OCI-LY3 (cell line): Measurements from ENCODE around the gene IMMT.

Source experiments
- H2AFZ ChIP-seq: fragments of 200-600, 300-600 bp; shearing (Covaris generic); 2 replicates; pipeline ENCODE4 v1.6.0; 2014; ENCODE audit warnings: antibody characterized with exemption, low read depth, low read length
- H3K27ac ChIP-seq: fragments of 200-600, 300-600 bp; sonication (generic); 2 replicates; pipeline ENCODE4 v1.5.1; 2014; ENCODE audit warnings: mild to moderate bottlenecking, low read length, moderate library complexity, mixed read lengths
- H3K27me3 ChIP-seq: fragments of 200-600, 300-600 bp; sonication (generic); 2 replicates; pipeline ENCODE4 v1.6.1; 2014; ENCODE audit warnings: low read depth, low read length, mixed read lengths
- H3K36me3 ChIP-seq: fragments of 200-600, 300-600 bp; sonication (generic); replicated peaks from 2 replicates; pipeline ENCODE3; 2014; ENCODE audit warnings: low read depth, low read length, mixed read lengths
- H3K4me1 ChIP-seq: fragments of 300-600, 200-600 bp; sonication (generic); 2 replicates; pipeline ENCODE4 v1.6.1; 2014; ENCODE audit warnings: low read length, mixed read lengths
- H3K4me2 ChIP-seq: fragments of 200-600, 300-600 bp; sonication (generic); 2 replicates; pipeline ENCODE4 v1.6.1; 2014; ENCODE audit warnings: low read length, mixed read lengths
- H3K4me3 ChIP-seq: fragments of 300-600, 200-600 bp; sonication (generic); 2 replicates; pipeline ENCODE4 v1.5.1; 2014; ENCODE audit warnings: antibody characterized with exemption, mild to moderate bottlenecking, low read length, moderate library complexity
- H3K79me2 ChIP-seq: fragments of 300-600, 200-600 bp; shearing (Covaris generic); 2 replicates; pipeline ENCODE4 v1.6.1; 2014; ENCODE audit warnings: mild to moderate bottlenecking, low read length, mixed read lengths
- H3K9ac ChIP-seq: fragments of 300-600, 200-600 bp; shearing (Covaris generic); 2 replicates; pipeline ENCODE4 v1.6.0; 2014; ENCODE audit warnings: mild to moderate bottlenecking, low read length, moderate library complexity
- H3K9me3 ChIP-seq: fragments of 200-600, 300-600 bp; shearing (Covaris generic); 2 replicates; pipeline ENCODE4 v1.6.1; 2014; ENCODE audit warnings: low read length, mixed read lengths; ENCODE audit not compliant: insufficient read depth
- H4K20me1 ChIP-seq: fragments of 200-600, 300-600 bp; sonication (generic); 2 replicates; pipeline ENCODE4 v1.6.1; 2016; ENCODE audit warnings: low read length, mixed read lengths; ENCODE audit not compliant: insufficient read depth
- EZH2phosphoT487 ChIP-seq: fragments of 200-600 bp; shearing (Covaris generic); IDR thresholded peaks from 2 replicates; pipeline ENCODE4 v1.6.1; 2018; ENCODE audit warnings: antibody characterized with exemption, mixed run types, low read depth
- TF ChIP-seq, protein P1 (sequence below): fragments of 200-600, 300-600 bp; sonication (generic); IDR thresholded peaks from 2 replicates; pipeline ENCODE4 v1.5.1; 2014; ENCODE audit warnings: antibody characterized with exemption, low read length, low read depth

IMMT gene

DNA sequence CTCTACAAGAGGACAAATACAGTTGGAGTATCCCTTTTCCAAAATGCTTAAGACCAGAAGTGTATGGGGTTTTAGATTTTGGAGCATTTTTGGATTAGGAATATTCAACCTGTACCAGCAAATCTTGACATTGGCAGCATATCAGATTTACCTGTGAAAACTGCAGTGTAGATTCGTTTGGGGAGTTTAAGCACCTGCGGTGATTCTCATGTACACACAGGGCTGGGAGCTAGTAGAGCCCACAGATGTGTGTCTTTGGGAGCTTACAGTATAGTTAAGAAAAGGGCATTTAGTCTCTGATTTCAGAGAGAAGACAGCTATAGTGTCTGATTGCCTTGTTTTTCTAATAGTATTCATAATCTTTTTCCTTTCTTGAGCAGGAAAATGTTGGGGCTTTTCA, 59.1 kb downstream of the IMMT start:
- peaks cover 91% of the 10 kb centered on the region for H3K36me3 ChIP-seq
- no peak overlapping the region for H3K4me2 ChIP-seq
- no peak overlapping the region for H3K9ac ChIP-seq
- H3K4me1 ChIP-seq, result no peaks in the 10 kb centered on the region
- H2AFZ ChIP-seq, result no peak overlapping the region
- no peaks in the 10 kb centered on the region for H3K9me3 ChIP-seq
- no peaks in the 10 kb centered on the region for H3K27me3 ChIP-seq
- no peak for TF ChIP-seq EZH2phosphoT487
- TF ChIP-seq, protein P1, sequence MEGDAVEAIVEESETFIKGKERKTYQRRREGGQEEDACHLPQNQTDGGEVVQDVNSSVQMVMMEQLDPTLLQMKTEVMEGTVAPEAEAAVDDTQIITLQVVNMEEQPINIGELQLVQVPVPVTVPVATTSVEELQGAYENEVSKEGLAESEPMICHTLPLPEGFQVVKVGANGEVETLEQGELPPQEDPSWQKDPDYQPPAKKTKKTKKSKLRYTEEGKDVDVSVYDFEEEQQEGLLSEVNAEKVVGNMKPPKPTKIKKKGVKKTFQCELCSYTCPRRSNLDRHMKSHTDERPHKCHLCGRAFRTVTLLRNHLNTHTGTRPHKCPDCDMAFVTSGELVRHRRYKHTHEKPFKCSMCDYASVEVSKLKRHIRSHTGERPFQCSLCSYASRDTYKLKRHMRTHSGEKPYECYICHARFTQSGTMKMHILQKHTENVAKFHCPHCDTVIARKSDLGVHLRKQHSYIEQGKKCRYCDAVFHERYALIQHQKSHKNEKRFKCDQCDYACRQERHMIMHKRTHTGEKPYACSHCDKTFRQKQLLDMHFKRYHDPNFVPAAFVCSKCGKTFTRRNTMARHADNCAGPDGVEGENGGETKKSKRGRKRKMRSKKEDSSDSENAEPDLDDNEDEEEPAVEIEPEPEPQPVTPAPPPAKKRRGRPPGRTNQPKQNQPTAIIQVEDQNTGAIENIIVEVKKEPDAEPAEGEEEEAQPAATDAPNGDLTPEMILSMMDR, result no peak
- no peak overlapping the region for H3K27ac ChIP-seq
- no peak overlapping the region for H3K4me3 ChIP-seq
- no peaks in the 10 kb centered on the region for H3K79me2 ChIP-seq
- no peaks in the 10 kb centered on the region for H4K20me1 ChIP-seq

DNA sequence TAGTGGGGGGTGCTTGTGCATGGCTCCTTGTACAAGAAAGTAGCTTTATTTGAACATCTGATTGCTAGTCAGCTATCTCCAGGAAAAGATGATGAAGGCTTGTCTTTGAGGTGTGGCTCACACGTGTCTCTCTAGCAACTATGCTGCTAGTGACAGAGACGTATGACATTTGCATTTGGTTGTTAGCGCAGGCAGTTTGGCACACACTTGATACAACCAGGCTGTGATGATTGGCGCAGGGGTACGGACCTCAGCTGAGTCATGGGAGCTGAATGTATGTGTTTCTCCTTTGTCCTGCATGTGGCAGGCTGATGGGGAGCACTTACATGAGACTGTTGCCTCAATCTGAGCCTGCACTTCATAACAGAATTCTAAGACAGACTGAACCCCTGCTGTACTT, 59.6 kb downstream of the IMMT start:
- Histone ChIP-seq H3K4me2 (no peak overlapping the region), H3K36me3 (peaks cover 96% of the 10 kb centered on the region), H3K27me3 (no peaks in the 10 kb centered on the region), H2AFZ (no peak overlapping the region), H4K20me1 (no peaks in the 10 kb centered on the region), H3K9me3 (no peaks in the 10 kb centered on the region), H3K79me2 (no peaks in the 10 kb centered on the region), H3K4me3 (no peak overlapping the region), H3K27ac (no peak overlapping the region), H3K9ac (no peak overlapping the region), H3K4me1 (no peaks in the 10 kb centered on the region)
- TF ChIP-seq, protein P1, result no peak
- TF ChIP-seq EZH2phosphoT487, result no peak

DNA sequence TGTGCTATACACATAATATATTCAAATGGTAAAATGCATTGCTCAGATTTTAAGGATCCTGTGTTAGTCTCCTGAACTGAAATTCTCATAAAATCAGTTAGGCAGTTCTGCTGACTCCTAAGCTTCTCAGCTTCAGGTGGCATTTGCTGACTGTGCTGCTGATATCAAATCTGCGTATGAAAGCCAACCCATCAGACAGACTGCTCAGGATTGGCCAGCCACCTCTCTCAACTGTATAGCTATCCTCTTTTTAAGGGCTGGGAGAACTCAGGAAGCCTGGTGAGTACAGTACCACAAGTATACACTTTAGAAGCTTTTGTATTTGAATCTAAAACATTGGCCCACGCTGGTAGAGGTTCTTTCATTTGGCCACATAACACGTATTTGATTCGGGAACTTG, 60.6 kb downstream of the IMMT start:
- no peaks in the 10 kb centered on the region for H4K20me1 ChIP-seq
- TF ChIP-seq, protein P1, result no peak
- TF ChIP-seq EZH2phosphoT487, result no peak

GRCh38 chr2:86124683-86125082, 70.6 kb downstream of the IMMT start:
- no peak for TF ChIP-seq EZH2phosphoT487
- TF ChIP-seq, protein P1, result no peak
- peaks cover 9% of the 10 kb centered on the region for H3K4me1 ChIP-seq
- no peak overlapping the region for H3K4me2 ChIP-seq
- H3K4me3 ChIP-seq, result no peak overlapping the region
- H3K27me3 ChIP-seq, result no peaks in the 10 kb centered on the region
- H3K9me3 ChIP-seq, result no peaks in the 10 kb centered on the region
- H3K9ac ChIP-seq, result no peak overlapping the region
- H3K79me2 ChIP-seq, result 0 out of 2 replicates have a peak, but pooled peaks cover 3% of the 10 kb centered on the region
- peaks cover 77% of the 10 kb centered on the region for H3K36me3 ChIP-seq
- H2AFZ ChIP-seq, result no peak overlapping the region
- no peak overlapping the region for H3K27ac ChIP-seq
- H4K20me1 ChIP-seq, result peaks cover 3% of the 10 kb centered on the region; the same call in 1 of the 2 replicates

More for the DNA sequence above, 60.6 kb downstream of the IMMT start:
- no peak overlapping the region for H3K4me3 ChIP-seq
- no peak overlapping the region for H3K4me2 ChIP-seq
- H3K9ac ChIP-seq, result no peak overlapping the region
- H3K4me1 ChIP-seq, result peaks cover 6% of the 10 kb centered on the region
- no peaks in the 10 kb centered on the region for H3K27me3 ChIP-seq
- no peaks in the 10 kb centered on the region for H3K79me2 ChIP-seq
- no peak overlapping the region for H2AFZ ChIP-seq
- H3K36me3 ChIP-seq, result peaks cover 93% of the 10 kb centered on the region
- no peaks in the 10 kb centered on the region for H3K9me3 ChIP-seq
- H3K27ac ChIP-seq, result no peak overlapping the region
